Measurements from ENCODE around the gene CNOT10.

GRCh38 chr3:32643354-32643753 lies 41.6 kb upstream of the CNOT10 start:
- no peak for TF ChIP-seq CTCF (IDR thresholded peaks at IDR 0.05)
- no peak for TF ChIP-seq ZFX (IDR thresholded peaks at IDR 0.05; ENCODE audit: borderline replicate concordance)

All from 22Rv1 (cell line).